BLaER1 treated with 17β-estradiol and CSF1 and Interleukin-3, amounts not matched to agents 10 nM and 100 nM (cell line): ENCODE data around the gene LEKR1.

Experiments
- H3K27ac ChIP-seq, 11 experiments: shearing (Covaris generic); formaldehyde crosslinking; 2 replicates each; pipeline ENCODE4 v1.8.1; 2022
- H3K27me3 ChIP-seq, 11 experiments: shearing (Covaris generic); formaldehyde crosslinking; 2 replicates each; pipeline ENCODE4 v1.8.1; 2022
- H3K36me3 ChIP-seq, 11 experiments: shearing (Covaris generic); formaldehyde crosslinking; 2 replicates each; pipeline ENCODE4 v1.8.1; 2022
- H3K4me1 ChIP-seq, 10 experiments: shearing (Covaris generic); formaldehyde crosslinking; 2 replicates each; pipeline ENCODE4 v1.8.1; 2022
- H3K4me2 ChIP-seq, 11 experiments: shearing (Covaris generic); formaldehyde crosslinking; 2 replicates each; pipeline ENCODE4 v1.8.1; 2022
- H3K4me3 ChIP-seq, 10 experiments: shearing (Covaris generic); formaldehyde crosslinking; 2 replicates each; pipeline ENCODE4 v1.8.1; 2022
- H3K9ac ChIP-seq, 11 experiments: shearing (Covaris generic); formaldehyde crosslinking; 2 replicates each; pipeline ENCODE4 v1.8.1; 2022
- H3K9me3 ChIP-seq, 11 experiments: shearing (Covaris generic); formaldehyde crosslinking; replicated peaks in 1 of 11; 2 replicates each; pipeline ENCODE4 v1.8.1; 2022
- H4K20me1 ChIP-seq, 11 experiments: shearing (Covaris generic); formaldehyde crosslinking; 2 replicates each; pipeline ENCODE4 v1.8.1; 2022
- Cebpa-rat ChIP-seq, 11 experiments: shearing (Covaris generic); IDR thresholded peaks; 2 replicates each; pipeline ENCODE4 v1.8.1; 2022

LEKR1 gene

DNA sequence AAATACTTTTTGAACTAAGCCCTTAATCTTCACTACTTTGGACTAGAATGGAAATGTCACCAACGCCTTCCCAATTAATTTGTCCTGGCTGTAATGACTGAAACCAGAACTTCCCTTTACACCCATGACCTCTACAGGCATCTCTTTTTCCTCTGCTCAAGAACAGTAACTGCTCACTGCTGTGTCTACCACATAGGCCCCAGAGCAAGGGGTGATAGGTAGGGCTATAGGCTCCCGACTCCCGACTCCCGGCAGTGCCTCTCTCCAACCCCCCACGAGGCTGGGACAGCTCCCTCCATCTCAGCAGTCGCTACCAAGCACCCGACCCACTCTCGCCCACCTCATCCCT lies 384 bp upstream of the LEKR1 start:
- no peaks in the 10 kb centered on the region for H4K20me1 ChIP-seq
- H3K4me1 ChIP-seq, result peaks cover 1 to 11% (median 7%) of the 10 kb centered on the region in 10 experiments; a peak in 13 of 20 replicates
- peaks cover 8 to 36% (median 26%) of the 10 kb centered on the region in 11 experiments; a peak in 21 of 22 replicates for H3K27me3 ChIP-seq
- no peaks in the 10 kb centered on the region for H3K36me3 ChIP-seq
- no peak for TF ChIP-seq Cebpa-rat (IDR thresholded peaks at IDR 0.05)
- peak overlapping the region in 1 of 11 experiments; percentile 51; a peak in 2 of 22 replicates for H3K9ac ChIP-seq
- H3K4me3 ChIP-seq, result peak overlapping the region; percentile 27 to 65 (median 46); a peak in 19 of 20 replicates
- peak overlapping the region in 2 of 11 experiments; percentile 32 to 35; a peak in 2 of 22 replicates for H3K27ac ChIP-seq
- H3K9me3 ChIP-seq, result peaks cover 0 to 24% (median 15%) of the 10 kb centered on the region in 11 experiments; a peak in 16 of 22 replicates
- H3K4me2 ChIP-seq, result peak overlapping the region; percentile 58 to 84 (median 70)

DNA sequence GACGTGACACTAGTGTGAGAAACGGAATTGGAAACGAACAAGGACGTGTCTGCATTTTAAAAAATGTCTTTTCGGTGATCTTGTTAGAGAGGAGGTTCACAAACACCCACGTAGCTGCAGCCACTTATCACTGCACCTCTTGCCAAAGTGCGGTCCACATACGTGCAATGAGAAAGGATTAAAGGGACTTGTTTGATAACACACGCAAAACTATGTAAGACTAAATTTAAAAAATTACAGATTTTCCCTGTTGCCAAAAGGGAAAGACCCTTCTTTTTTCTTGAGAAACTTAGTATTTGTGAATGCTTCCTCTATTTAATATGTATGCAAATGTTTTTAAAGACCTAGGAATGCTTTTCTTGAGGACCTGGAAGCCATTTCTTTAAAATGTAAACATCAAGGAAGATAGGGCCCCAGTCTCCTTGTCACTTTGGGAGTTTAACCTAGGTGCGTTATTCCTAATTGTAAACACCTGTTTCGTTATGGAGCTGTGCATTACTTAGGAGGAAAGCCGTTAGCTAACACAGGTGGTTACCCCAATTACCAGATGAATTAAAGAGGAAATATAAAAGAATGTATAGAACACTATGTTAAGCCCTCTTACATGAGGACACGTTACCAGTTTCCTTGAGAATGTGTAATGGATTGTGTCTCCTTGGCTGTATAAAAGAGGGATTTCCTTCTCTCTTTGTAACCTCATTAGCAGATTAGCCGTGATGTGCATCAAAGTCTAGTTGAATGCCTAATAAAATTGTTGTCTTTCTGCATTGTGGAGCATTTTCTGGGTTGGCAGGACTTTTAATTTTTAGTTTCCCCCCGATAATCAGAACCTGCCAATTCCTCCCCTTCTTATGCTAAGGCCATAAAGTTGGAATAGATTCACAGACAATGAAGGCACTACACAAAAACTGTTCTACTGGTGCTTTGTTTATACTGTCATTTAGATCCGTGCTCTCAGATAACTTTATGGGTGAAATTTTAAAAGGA lies 1.0 kb downstream of the LEKR1 start:
- Histone ChIP-seq H3K9me3 (peaks cover 0 to 24% (median 15%) of the 10 kb centered on the region in 11 experiments; a peak in 16 of 22 replicates), H3K4me1 (peaks cover 0 to 11% (median 7%) of the 10 kb centered on the region in 10 experiments; a peak in 11 of 20 replicates), H3K27ac (peak overlapping the region in 1 of 11 experiments; percentile 32; a peak in 1 of 22 replicates), H4K20me1 (no peaks in the 10 kb centered on the region), H3K27me3 (peaks cover 8 to 36% (median 26%) of the 10 kb centered on the region in 11 experiments; a peak in 21 of 22 replicates), H3K9ac (peak overlapping the region in 2 of 11 experiments; percentile 43 to 63; a peak in 2 of 22 replicates), H3K4me3 (peak overlapping the region in 6 of 10 experiments; percentile 42 to 65 (median 50); a peak in 8 of 20 replicates), H3K4me2 (peak overlapping the region in 5 of 11 experiments; percentile 62 to 78 (median 71); a peak in 8 of 22 replicates), H3K36me3 (no peaks in the 10 kb centered on the region)
- no peak for TF ChIP-seq Cebpa-rat (IDR thresholded peaks at IDR 0.05)

DNA sequence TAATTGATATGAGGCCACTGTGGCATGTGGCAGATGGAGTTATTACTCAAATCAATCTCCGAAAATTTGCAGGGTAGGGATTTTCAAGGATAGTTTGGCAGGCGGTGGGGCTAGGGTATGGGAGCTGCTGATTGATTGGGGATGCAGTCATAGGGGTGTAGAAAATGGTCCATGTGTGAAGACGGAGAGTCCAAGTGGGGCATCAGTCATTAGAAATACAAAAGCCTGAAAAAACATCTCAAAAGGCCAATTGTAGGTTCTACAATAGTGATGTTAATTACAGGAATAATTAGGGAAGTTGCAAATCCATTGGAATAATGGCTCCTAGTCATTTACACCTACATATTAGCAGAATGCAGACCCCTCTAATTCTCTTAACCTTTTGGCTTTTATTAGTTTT lies 4.9 kb downstream of the LEKR1 start:
- Histone ChIP-seq H3K4me1 (peaks cover 0 to 7% (median 5%) of the 10 kb centered on the region in 10 experiments; a peak in 11 of 20 replicates), H3K27me3 (peaks cover 8 to 22% (median 17%) of the 10 kb centered on the region in 11 experiments; a peak in 21 of 22 replicates), H3K4me3 (no peak overlapping the region), H3K9me3 (peaks cover 0 to 9% (median 6%) of the 10 kb centered on the region in 11 experiments; a peak in 16 of 22 replicates), H3K9ac (no peak overlapping the region), H3K4me2 (no peak overlapping the region), H3K27ac (no peak overlapping the region), H4K20me1 (no peaks in the 10 kb centered on the region), H3K36me3 (no peaks in the 10 kb centered on the region)
- TF ChIP-seq Cebpa-rat (IDR thresholded peaks at IDR 0.05), result no peak

DNA sequence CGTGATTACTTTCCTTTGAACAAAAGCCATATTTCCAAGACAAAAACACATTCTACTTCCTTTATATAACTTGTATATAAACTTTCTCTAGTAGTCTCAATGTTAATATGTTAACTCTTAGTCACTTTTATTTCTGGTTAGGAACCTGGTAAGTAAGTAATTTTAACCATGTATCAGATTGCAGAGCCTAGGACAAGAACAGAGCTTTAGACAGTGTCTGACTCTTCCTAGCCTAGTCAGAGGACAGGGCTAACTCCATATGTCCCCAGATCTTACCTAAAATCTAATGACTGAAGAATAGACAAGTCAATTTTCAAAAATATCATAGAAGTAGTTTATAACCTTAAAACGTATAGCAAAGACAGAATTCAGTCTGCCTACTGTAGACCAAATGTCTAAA lies 8.3 kb downstream of the LEKR1 start:
- Histone ChIP-seq H3K9ac (no peak overlapping the region), H3K4me3 (no peak overlapping the region), H3K36me3 (no peaks in the 10 kb centered on the region), H3K4me2 (no peak overlapping the region), H3K9me3 (no peaks in the 10 kb centered on the region), H4K20me1 (no peaks in the 10 kb centered on the region), H3K27me3 (no peaks in the 10 kb centered on the region), H3K27ac (no peak overlapping the region), H3K4me1 (no peaks in the 10 kb centered on the region)
- no peak for TF ChIP-seq Cebpa-rat (IDR thresholded peaks at IDR 0.05)

DNA sequence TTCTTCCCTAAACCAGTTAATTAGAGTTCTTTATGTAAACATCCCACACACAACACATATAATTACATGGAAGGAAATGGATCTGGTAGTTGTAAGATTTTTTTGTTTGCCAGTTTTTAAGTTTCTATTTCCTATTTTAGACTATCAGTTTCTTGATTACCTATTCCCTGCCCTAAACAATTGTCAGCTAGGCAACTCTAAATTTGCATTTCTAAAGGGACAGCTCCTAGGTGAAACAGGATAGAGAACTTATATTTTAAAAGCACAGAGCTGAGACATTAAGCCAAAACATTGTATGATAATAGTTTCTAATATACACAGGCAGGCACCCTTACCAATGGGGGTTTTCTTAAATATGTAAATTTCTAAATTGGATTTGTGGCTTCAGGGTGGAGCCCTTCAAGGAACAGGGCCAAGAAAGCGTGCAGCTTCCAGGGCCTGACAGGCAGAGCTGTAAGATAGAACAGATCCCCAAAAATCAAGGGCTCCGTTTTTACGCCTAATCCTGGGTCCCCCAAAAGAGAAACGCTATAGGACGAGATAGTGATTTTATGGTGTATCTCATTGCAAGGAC lies 8.9 kb downstream of the LEKR1 start:
- no peak for TF ChIP-seq Cebpa-rat (IDR thresholded peaks at IDR 0.05)
- no peak overlapping the region for H3K4me2 ChIP-seq
- no peaks in the 10 kb centered on the region for H3K4me1 ChIP-seq
- no peak overlapping the region for H3K27ac ChIP-seq
- H4K20me1 ChIP-seq, result no peaks in the 10 kb centered on the region
- H3K9ac ChIP-seq, result no peak overlapping the region
- no peaks in the 10 kb centered on the region for H3K27me3 ChIP-seq
- no peaks in the 10 kb centered on the region for H3K36me3 ChIP-seq
- H3K4me3 ChIP-seq, result no peak overlapping the region
- H3K9me3 ChIP-seq, result no peaks in the 10 kb centered on the region

DNA sequence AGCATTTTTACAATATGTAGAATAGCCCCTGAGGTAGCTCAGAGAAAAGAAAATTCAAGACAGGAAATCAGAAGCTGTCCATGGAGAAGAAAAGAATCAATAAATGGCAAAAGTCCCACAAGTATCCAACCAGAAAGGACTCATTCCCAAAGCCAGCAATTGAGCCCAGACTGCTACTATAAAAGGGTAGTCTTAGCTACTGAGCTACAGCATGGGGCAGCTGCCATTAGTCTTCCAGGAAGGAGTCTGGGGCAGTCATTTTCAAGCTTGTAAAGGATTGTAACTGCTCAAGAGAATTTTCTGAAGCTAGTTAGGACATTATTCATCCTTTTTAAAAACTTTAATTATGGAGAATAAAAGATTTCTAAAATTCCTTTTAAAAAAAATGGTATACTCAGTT lies 10.5 kb downstream of the LEKR1 start:
- Histone ChIP-seq H3K27me3 (no peaks in the 10 kb centered on the region), H3K36me3 (no peaks in the 10 kb centered on the region), H3K4me1 (no peaks in the 10 kb centered on the region), H3K4me2 (no peak overlapping the region), H3K27ac (no peak overlapping the region), H4K20me1 (no peaks in the 10 kb centered on the region), H3K9ac (no peak overlapping the region), H3K9me3 (no peaks in the 10 kb centered on the region), H3K4me3 (no peak overlapping the region)
- no peak for TF ChIP-seq Cebpa-rat (IDR thresholded peaks at IDR 0.05)

DNA sequence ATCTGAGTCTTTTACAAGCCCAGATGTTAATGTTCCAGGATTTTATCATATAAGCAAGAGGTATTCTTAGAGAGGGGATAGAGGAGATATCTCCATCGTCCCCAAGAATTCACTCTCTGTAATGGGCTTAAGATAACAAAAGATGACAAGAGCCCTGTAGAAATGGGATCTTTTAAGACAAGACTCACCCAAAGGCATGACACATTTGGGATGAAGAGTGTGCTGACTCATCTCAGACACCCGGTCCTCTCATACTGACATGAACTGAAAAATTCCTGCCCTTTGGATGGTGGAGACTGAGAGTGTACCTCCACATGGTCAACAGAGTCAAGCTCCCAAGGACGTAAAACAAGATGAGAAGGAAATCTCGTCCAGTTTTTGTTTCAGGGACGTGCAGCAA lies 11.0 kb downstream of the LEKR1 start:
- Histone ChIP-seq H3K27me3 (no peaks in the 10 kb centered on the region), H3K9ac (no peak overlapping the region), H4K20me1 (no peaks in the 10 kb centered on the region), H3K27ac (no peak overlapping the region), H3K4me3 (no peak overlapping the region), H3K4me1 (no peaks in the 10 kb centered on the region), H3K4me2 (no peak overlapping the region), H3K36me3 (no peaks in the 10 kb centered on the region), H3K9me3 (no peaks in the 10 kb centered on the region)
- TF ChIP-seq Cebpa-rat (IDR thresholded peaks at IDR 0.05), result no peak

DNA sequence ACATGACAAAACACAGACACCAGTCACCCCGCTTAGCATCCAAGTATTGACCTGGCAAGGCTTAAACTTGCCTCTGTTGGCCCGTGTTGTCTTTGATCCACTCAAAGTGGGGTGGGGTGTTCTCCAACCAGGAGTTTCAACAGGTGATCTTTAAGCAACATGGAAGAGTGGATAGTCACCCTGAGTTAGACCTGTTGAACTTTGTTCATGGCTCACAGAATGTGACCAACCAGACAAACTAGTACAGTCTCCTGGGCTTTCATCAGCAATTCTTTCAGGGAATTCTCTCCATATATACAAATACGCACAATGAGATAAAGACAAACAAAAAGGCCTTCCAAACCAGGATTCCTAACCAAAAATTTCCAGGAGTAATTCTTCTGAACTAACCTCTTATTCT lies 11.9 kb downstream of the LEKR1 start:
- TF ChIP-seq Cebpa-rat (IDR thresholded peaks at IDR 0.05), result no peak
- Histone ChIP-seq H3K4me1 (no peaks in the 10 kb centered on the region), H3K36me3 (no peaks in the 10 kb centered on the region), H3K9me3 (no peaks in the 10 kb centered on the region), H3K27ac (no peak overlapping the region), H3K27me3 (no peaks in the 10 kb centered on the region), H3K4me3 (no peak overlapping the region), H3K4me2 (no peak overlapping the region), H3K9ac (no peak overlapping the region), H4K20me1 (no peaks in the 10 kb centered on the region)
